Measurements from ENCODE around the gene EDC4. TPM values are rescaled to one million over a fixed set of nuclear protein-coding genes. Genes with fewer than 3 reads are reported as not detected.

EDC4 gene
- total and polyA plus RNA-seq, 2 of the 13 experiments (the other 11 are each of a cell fraction or from before 2014, with no cell fraction given) = 51.4 to 59.1 TPM

DNA sequence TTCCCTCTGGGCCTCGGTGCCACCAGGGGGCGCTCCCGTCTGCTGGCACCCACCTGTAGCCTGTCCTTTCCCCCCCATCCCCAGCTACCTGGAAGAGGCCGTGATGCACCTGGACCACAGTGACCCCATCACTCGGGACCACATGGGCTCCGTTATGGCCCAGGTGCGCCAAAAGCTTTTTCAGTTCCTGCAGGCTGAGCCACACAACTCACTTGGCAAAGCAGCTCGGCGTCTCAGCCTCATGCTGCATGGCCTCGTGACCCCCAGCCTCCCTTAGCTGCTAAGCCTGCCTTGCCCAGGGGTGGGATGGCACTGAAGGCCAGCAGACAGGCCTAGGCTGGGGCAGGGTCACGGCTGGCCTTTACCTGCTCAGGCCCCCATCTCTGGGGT is 11.0 kb downstream of the EDC4 start:
- peak; percentile 51 for DNase-seq (ENCODE audit: low spot score)
- no peak overlapping the region for H3K4me3 ChIP-seq (replicated peaks in 1 of 3; ENCODE audit: insufficient read depth in 1 of 3, low read depth in 2 of 3, low read length in 3 of 3)
- H3K9ac ChIP-seq (ENCODE audit: insufficient read depth, low read depth, low read length) = no peak overlapping the region
- no peaks in the 10 kb centered on the region for H3K79me2 ChIP-seq (ENCODE audit: insufficient read depth, low read length)
- no peak overlapping the region for H3K4me2 ChIP-seq (ENCODE audit: low read depth, low read length)
- no peak for FAIRE-seq
- ATAC-seq = peak; percentile 79
- H3K4me1 ChIP-seq (ENCODE audit: insufficient read depth, low read length) = peaks cover 31% of the 10 kb centered on the region
- POLR2A ChIA-PET = interaction anchor here (1.2 to 3.3 kb wide), 8 partner anchors 9 to 157 kb away, joined by 3 to 22 read pairs (median 4); partner anchors contain the start of genes LCAT, PSKH1 and PSMB10
- BruUV-seq (replicated peaks) = no TSS peak
- peaks cover 41 to 66% of the 10 kb centered on the region in 2 experiments for H3K36me3 ChIP-seq (replicated peaks in 1 of 2; ENCODE audit: control insufficient read depth in 1 of 2, insufficient read depth in 2 of 2, low read length in 2 of 2)
- intact Hi-C loops (cut with micrococcal nuclease; ENCODE audit: unreplicated experiment) = loop anchor here (1.0 to 5.0 kb wide), 2 partner anchors 44 to 158 kb away; no protein-coding TSS in a partner anchor
- no peaks in the 10 kb centered on the region for H3K9me3 ChIP-seq (ENCODE audit: low read length)
- H2AFZ ChIP-seq (ENCODE audit: low read length) = no peak overlapping the region
- H3K27ac ChIP-seq (ENCODE audit: extremely low read length, insufficient read depth, low read length) = peak overlapping the region; percentile 36
- no peaks in the 10 kb centered on the region for H3K27me3 ChIP-seq (ENCODE audit: control insufficient read depth in 1 of 2, insufficient read depth in 2 of 2, low read length in 2 of 2)
- in situ Hi-C loops (cut with HindIII; ENCODE audit: extremely low pct_ligation_motif_present, low pct_unique_long_range_greater_than_20kb) = loop anchor here (10.0 kb wide), 1 partner anchor 161 kb away; no protein-coding TSS in a partner anchor
- no peaks in the 10 kb centered on the region for H4K20me1 ChIP-seq (ENCODE audit: insufficient read depth, low read length)
- CTCF ChIA-PET (ENCODE audit: low intra/inter-chr PET ratio, low total read pairs) = interaction anchor here (1.2 to 5.3 kb wide), 9 partner anchors 32 to 211 kb away, joined by 3 to 63 read pairs (median 8); partner anchors contain the start of gene THAP11
- 60% methylated on average over 11 of the region's 11 CpGs for WGBS (ENCODE audit: low lambda C conversion rate)
- TF ChIP-seq CBFB (CRISPR knock-in tag; IDR thresholded peaks at IDR 0.05) (0 out of 2 replicates have a peak, but pooled peaks have one; percentile 39), CBX5 (CRISPR knock-in tag; IDR thresholded peaks at IDR 0.05; ENCODE audit: borderline replicate concordance) (peak; percentile 81; the same call in 1 of the 2 replicates), KLF16 (CRISPR knock-in tag; IDR thresholded peaks at IDR 0.05) (0 out of 4 replicates have a peak, but pooled peaks of 1 of the 2 experiments have one; percentile 48), GTF2F1 (IDR thresholded peaks at IDR 0.05; ENCODE audit: low read length) (no peak), KMT2A (CRISPR knock-in tag; IDR thresholded peaks at IDR 0.05) (0 out of 2 replicates have a peak, but pooled peaks have one; percentile 23), ZNF124 (CRISPR knock-in tag; IDR thresholded peaks at IDR 0.05) (peak; percentile 46; the same call in 1 of the 2 replicates), ZMAT3 (CRISPR knock-in tag; conservative IDR thresholded peaks at IDR 0.05) (no peak), ZFP1 (CRISPR knock-in tag; IDR thresholded peaks at IDR 0.05) (peak; percentile 75; the same call in 1 of the 2 replicates), GABPB1 (CRISPR knock-in tag; IDR thresholded peaks at IDR 0.05) (peak; percentile 48), ZNF263 (CRISPR knock-in tag; IDR thresholded peaks at IDR 0.05) (peak; percentile 73), ZNF678 (CRISPR knock-in tag; IDR thresholded peaks at IDR 0.05) (no peak), ATF7 (IDR thresholded peaks at IDR 0.05) (no peak), ATF7 (CRISPR knock-in tag; IDR thresholded peaks at IDR 0.05) (no peak), ZNF326 (CRISPR knock-in tag; IDR thresholded peaks at IDR 0.05; ENCODE audit: borderline replicate concordance) (no peak)
- TF ChIP-seq, protein P1, sequence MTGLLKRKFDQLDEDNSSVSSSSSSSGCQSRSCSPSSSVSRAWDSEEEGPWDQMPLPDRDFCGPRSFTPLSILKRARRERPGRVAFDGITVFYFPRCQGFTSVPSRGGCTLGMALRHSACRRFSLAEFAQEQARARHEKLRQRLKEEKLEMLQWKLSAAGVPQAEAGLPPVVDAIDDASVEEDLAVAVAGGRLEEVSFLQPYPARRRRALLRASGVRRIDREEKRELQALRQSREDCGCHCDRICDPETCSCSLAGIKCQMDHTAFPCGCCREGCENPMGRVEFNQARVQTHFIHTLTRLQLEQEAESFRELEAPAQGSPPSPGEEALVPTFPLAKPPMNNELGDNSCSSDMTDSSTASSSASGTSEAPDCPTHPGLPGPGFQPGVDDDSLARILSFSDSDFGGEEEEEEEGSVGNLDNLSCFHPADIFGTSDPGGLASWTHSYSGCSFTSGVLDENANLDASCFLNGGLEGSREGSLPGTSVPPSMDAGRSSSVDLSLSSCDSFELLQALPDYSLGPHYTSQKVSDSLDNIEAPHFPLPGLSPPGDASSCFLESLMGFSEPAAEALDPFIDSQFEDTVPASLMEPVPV (CRISPR knock-in tag; IDR thresholded peaks at IDR 0.05) = peak; percentile 52; the same call in 1 of the 2 replicates
- TF ChIP-seq, protein P2, sequence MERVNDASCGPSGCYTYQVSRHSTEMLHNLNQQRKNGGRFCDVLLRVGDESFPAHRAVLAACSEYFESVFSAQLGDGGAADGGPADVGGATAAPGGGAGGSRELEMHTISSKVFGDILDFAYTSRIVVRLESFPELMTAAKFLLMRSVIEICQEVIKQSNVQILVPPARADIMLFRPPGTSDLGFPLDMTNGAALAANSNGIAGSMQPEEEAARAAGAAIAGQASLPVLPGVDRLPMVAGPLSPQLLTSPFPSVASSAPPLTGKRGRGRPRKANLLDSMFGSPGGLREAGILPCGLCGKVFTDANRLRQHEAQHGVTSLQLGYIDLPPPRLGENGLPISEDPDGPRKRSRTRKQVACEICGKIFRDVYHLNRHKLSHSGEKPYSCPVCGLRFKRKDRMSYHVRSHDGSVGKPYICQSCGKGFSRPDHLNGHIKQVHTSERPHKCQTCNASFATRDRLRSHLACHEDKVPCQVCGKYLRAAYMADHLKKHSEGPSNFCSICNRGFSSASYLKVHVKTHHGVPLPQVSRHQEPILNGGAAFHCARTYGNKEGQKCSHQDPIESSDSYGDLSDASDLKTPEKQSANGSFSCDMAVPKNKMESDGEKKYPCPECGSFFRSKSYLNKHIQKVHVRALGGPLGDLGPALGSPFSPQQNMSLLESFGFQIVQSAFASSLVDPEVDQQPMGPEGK (CRISPR knock-in tag; IDR thresholded peaks at IDR 0.05) = peak; percentile 58; the same call in 1 of the 2 replicates
- TF ChIP-seq, protein P3, sequence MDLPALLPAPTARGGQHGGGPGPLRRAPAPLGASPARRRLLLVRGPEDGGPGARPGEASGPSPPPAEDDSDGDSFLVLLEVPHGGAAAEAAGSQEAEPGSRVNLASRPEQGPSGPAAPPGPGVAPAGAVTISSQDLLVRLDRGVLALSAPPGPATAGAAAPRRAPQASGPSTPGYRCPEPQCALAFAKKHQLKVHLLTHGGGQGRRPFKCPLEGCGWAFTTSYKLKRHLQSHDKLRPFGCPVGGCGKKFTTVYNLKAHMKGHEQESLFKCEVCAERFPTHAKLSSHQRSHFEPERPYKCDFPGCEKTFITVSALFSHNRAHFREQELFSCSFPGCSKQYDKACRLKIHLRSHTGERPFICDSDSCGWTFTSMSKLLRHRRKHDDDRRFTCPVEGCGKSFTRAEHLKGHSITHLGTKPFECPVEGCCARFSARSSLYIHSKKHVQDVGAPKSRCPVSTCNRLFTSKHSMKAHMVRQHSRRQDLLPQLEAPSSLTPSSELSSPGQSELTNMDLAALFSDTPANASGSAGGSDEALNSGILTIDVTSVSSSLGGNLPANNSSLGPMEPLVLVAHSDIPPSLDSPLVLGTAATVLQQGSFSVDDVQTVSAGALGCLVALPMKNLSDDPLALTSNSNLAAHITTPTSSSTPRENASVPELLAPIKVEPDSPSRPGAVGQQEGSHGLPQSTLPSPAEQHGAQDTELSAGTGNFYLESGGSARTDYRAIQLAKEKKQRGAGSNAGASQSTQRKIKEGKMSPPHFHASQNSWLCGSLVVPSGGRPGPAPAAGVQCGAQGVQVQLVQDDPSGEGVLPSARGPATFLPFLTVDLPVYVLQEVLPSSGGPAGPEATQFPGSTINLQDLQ (CRISPR knock-in tag; IDR thresholded peaks at IDR 0.05) = no peak
